DND-41 (cell line): ENCODE measurements around the gene MOCOS.

Source experiments
- EZH2 ChIP-seq: IDR thresholded peaks from 3 replicates; pipeline ENCODE4 v1.6.1; 2012; ENCODE audit warnings: borderline replicate concordance, low read depth, mild to moderate bottlenecking, moderate library complexity, low read length, inconsistent platforms; ENCODE audit not compliant: severe bottlenecking
- TF ChIP-seq, protein P1 (sequence below): IDR thresholded peaks from 2 replicates; pipeline ENCODE4 v1.5.1; 2012; ENCODE audit warnings: borderline replicate concordance, low read length, moderate library complexity, mild to moderate bottlenecking; ENCODE audit not compliant: poor library complexity, severe bottlenecking; ENCODE audit errors: extremely low read depth

DNA sequence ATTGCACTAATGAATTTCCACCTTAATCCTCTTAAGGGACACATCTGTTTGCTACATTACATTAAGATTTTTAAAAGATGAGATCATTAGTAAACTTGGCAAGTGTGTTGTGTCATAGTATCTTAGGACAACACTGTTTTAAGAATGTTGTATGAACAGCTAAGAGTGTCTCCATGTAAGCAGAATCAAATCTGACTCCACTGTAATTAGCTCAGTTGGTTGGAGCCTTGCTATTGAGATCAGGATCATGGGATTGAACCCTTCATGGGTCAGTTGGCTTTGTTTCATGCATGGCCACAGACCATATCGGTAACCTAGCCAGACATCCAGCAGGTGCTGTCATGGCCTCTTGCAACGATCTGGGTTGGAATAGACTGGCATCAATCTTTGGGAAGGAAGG lies 115.4 kb downstream of the MOCOS start:
- TF ChIP-seq, protein P1, sequence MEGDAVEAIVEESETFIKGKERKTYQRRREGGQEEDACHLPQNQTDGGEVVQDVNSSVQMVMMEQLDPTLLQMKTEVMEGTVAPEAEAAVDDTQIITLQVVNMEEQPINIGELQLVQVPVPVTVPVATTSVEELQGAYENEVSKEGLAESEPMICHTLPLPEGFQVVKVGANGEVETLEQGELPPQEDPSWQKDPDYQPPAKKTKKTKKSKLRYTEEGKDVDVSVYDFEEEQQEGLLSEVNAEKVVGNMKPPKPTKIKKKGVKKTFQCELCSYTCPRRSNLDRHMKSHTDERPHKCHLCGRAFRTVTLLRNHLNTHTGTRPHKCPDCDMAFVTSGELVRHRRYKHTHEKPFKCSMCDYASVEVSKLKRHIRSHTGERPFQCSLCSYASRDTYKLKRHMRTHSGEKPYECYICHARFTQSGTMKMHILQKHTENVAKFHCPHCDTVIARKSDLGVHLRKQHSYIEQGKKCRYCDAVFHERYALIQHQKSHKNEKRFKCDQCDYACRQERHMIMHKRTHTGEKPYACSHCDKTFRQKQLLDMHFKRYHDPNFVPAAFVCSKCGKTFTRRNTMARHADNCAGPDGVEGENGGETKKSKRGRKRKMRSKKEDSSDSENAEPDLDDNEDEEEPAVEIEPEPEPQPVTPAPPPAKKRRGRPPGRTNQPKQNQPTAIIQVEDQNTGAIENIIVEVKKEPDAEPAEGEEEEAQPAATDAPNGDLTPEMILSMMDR: no peak
- TF ChIP-seq EZH2: no peak
